ENCODE measurements around the gene STXBP6.
A peak's percentile ranks its signal among the peaks of the same experiment; 100 is the strongest.

Gene STXBP6

DNA sequence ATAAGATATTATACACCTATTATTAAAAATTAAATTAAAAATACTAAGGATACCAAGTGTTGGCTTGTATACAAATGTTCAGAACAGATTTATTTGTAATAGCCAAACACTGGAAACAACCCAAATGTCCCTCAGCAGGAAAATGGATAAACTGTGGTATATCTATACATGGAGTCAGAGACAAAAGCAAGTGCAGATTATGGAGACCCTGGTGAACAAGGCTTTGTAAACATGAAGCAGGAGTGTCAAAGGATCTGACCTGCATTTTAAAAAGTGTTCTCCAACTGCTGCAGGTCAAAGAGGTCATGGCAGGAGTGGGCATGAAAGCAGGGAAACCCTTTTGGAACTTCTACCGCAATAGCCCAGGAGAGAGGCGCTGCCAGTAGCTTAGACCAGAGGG lies 181.6 kb downstream of the STXBP6 start:
- DNase-seq (ENCODE audit: low read depth): no peak
- H3K4me3 ChIP-seq (ENCODE audit: low read depth, low read length): no peak overlapping the region
- TF ChIP-seq, protein P1, sequence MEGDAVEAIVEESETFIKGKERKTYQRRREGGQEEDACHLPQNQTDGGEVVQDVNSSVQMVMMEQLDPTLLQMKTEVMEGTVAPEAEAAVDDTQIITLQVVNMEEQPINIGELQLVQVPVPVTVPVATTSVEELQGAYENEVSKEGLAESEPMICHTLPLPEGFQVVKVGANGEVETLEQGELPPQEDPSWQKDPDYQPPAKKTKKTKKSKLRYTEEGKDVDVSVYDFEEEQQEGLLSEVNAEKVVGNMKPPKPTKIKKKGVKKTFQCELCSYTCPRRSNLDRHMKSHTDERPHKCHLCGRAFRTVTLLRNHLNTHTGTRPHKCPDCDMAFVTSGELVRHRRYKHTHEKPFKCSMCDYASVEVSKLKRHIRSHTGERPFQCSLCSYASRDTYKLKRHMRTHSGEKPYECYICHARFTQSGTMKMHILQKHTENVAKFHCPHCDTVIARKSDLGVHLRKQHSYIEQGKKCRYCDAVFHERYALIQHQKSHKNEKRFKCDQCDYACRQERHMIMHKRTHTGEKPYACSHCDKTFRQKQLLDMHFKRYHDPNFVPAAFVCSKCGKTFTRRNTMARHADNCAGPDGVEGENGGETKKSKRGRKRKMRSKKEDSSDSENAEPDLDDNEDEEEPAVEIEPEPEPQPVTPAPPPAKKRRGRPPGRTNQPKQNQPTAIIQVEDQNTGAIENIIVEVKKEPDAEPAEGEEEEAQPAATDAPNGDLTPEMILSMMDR (conservative IDR thresholded peaks at IDR 0.05; ENCODE audit: low read depth, low read length): no peak

DNA sequence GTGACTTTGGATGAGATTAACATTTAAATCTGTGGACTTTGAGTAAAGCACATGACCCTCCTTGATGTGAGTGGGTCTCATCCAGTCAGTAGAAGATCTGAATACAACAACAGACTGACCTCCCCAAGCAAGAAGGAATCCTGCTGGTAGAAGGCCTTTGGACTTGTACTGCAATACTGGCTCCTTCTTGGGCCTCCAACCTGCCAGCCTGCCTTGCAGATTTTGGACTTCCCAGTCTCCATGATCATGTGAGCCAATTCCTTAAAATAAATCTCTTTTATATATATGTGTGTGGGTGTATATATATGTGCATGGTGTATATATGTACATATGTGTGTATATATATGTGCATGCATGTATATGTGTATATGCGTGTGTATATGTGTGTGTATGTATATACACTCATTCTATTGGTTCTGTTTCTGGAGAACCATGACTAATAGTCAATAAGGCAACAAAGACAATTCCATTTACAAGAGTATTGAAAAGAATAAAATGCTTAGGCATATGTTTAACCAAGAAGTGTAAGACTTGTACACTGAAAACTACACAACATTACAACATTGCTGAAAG lies 183.8 kb downstream of the STXBP6 start:
- no peak for DNase-seq (ENCODE audit: low read depth)
- TF ChIP-seq, protein P1 (conservative IDR thresholded peaks at IDR 0.05; ENCODE audit: low read depth, low read length): no peak
- no peak overlapping the region for H3K4me3 ChIP-seq (ENCODE audit: low read depth, low read length)

DNA sequence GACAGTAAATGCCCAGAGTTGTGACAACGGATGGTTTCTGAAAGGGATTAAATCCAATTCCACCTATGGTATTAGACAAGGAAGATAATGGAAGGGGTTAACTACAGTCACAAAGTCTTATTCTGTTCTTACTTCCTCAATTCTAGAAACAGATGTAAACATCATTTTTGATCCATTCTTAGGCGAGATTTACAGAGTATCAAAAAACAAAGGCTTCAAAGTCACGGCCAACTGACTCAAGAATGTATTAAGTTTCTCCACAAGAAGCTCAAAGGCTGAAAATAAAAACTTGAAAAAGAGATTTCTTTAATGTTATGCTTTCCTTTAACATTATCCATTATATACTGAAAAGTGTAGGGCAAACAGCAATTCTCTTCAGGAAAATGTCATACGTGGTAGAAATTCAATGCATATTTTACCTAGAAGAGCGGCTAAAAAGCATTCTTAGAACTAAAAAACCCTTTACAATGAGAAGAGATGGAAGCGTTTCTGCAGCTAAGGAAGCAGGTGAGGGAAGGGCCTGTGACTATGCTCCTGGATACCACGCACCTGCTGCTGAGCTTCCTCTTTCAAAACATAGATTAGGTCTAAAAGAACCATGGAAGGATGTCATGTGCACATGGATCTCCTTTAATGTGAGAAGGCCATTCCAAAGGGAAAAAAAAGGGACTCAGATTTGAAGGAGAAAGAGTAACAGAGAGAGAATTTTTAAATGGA lies 185.8 kb downstream of the STXBP6 start:
- TF ChIP-seq, protein P1 (conservative IDR thresholded peaks at IDR 0.05; ENCODE audit: low read depth, low read length): no peak
- H3K4me3 ChIP-seq (ENCODE audit: low read depth, low read length): no peak overlapping the region
- DNase-seq (ENCODE audit: low read depth): no peak

DNA sequence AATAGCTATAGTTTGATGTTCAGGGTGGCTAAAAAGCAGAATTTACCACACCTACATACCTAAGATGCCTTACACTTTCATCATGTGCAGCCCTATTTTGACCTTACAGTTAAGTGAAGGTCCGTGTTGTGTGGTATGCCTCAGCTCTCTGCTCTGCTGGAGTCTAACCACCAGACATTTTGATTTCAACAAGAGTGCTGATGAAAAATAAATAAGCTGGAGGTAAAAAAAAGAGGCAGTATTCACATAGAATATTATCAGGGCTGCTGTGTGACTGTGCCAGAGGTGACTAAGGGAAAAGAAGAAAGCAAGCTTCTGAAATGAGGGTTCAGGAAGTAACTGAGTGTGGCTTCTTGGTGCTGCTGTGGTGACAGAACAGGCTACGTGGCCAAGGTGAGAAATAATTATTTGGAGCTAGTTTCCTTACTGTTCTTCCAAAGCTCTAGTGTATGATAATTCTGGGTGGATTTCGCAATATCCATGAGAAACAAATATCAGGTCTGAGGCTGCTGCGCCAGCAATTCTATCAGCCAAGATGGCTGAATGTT lies 188.8 kb downstream of the STXBP6 start:
- no peak overlapping the region for H3K4me3 ChIP-seq (ENCODE audit: low read depth, low read length)
- TF ChIP-seq, protein P1 (conservative IDR thresholded peaks at IDR 0.05; ENCODE audit: low read depth, low read length): no peak
- DNase-seq (ENCODE audit: low read depth): peak; percentile 96

DNA sequence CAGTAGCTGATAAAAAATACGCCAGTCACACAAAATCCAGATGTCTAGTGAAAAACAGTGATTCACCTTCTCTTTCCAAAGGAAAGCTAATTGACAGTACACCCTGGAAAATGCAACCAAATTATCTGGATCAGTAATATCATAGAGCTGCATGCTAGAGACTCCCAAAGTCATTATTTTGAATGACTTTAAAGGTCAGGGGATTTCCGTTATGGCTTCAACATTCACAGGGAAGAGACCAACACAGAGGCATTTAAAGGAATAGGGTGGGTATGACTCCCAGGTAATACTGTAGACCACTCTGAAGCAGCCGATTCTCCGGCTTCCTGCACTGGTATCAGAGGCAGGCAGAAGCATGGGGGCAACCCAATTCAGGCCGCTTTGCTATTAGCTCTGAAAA lies 190.4 kb downstream of the STXBP6 start:
- no peak for DNase-seq (ENCODE audit: low read depth)
- TF ChIP-seq, protein P1 (conservative IDR thresholded peaks at IDR 0.05; ENCODE audit: low read depth, low read length): no peak
- H3K4me3 ChIP-seq (ENCODE audit: low read depth, low read length): no peak overlapping the region

DNA sequence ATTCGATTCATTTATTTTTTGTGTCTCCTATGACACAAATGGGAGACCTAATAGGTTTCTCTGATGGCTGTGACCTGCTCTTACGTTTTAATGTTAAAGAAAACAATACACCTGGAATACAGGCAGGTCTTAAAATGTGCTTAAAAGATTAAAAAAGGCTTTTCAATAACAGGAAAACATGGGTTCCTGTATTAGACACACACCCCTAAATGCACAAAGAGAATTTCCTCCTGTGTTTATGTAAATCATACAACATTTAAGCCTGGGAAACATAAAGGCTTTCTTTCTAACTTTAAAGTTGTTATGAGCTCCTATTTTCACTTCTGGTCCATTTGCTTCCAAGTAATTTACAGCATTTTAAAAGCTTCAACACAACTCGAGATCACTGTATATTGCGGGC lies 191.3 kb downstream of the STXBP6 start:
- TF ChIP-seq, protein P1 (conservative IDR thresholded peaks at IDR 0.05; ENCODE audit: low read depth, low read length): no peak
- no peak for DNase-seq (ENCODE audit: low read depth)
- no peak overlapping the region for H3K4me3 ChIP-seq (ENCODE audit: low read depth, low read length)
